Dedifferentiated amniotic fluid mesenchymal stem cell (primary cell): ENCODE data around the gene SCAF4.
A peak's percentile ranks its signal among the peaks of the same experiment; 100 is the strongest.
"Not testable (repeated sequence)": the region's sequence is repeated elsewhere in the genome, so short reads cannot be mapped to it uniquely, and the experiment has no call there.

Source experiments
- DNase-seq: peaks from one replicate; pipeline ENCODE4 v3.0.0-alpha.2; 2016; ENCODE audit errors: extremely low spot score

The SCAF4 gene

GRCh38 chr21:31671146-31671716, 60.7 kb downstream of the SCAF4 start:
- DNase-seq: no peak

DNA sequence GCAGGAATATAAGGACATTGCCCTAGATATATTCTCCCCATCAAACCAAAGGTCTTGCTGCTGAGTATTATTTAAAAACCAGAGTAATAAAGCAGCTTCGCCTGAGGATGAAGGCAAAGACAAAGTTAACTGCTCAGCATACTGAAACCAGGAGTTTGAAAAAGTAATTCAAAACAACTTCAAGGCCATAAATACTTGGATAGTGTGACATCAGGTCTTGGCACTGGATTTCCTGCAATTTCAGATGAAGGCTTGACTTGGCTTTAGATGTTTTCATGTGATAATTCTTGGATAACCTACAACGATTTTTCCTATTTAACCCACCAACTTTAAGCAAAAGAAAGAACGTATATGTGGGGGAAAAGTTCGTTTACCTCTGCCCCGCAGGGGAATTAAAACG, 61.8 kb downstream of the SCAF4 start:
- no peak for DNase-seq

- DNase-seq: no peak
Measured at GRCh38 chr21:31668651-31669491, 63.0 kb downstream of the SCAF4 start.

DNA sequence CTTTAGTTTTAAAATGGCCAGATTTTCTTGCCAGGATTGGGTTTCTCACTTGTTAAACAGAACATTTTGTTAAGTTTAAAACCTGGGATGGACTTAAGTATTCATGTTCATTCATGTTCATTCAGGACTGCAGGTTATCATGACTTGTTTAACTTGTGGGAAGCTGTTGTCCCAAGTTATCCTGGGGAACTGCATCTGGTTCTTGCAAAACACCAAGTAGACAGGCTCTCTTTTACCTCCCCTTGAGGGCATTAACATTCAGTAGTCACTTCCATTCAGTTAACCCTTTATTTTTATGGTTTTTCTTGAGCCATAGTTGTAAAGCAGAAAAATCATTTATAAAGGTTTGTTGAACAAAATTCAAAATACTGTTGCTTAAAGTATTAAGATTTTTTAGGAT, 64.3 kb downstream of the SCAF4 start:
- no peak for DNase-seq

DNA sequence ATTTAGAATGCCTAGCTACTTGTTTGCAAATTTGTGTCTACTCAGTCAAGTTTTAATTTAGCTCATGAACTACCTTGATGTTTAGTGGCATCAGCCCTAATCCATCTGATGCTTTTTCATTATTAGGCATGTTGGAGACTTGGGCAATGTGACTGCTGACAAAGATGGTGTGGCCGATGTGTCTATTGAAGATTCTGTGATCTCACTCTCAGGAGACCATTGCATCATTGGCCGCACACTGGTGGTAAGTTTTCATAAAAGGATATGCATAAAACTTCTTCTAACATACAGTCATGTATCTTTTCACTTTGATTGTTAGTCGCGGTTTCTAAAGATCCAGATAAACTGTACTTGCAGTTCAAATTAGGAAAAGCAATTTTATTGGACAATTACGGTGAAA, 64.8 kb downstream of the SCAF4 start:
- no peak for DNase-seq

DNA sequence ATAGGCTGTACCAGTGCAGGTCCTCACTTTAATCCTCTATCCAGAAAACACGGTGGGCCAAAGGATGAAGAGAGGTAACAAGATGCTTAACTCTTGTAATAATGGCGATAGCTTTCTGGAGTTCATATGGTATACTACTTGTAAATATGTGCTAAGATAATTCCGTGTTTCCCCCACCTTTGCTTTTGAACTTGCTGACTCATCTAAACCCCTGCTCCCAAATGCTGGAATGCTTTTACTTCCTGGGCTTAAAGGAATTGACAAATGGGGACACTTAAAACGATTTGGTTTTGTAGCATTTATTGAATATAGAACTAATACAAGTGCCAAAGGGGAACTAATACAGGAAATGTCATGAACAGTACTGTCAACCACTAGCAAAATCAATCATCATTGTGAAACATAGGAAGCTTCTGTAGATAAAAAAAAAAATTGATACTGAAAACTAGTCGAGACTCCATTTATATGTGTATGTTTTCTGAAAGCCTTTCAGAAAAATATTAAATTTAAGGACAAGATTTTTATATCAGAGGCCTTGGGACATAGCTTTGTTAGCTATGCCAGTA, 65.4 kb downstream of the SCAF4 start:
- DNase-seq: no peak

GRCh38 chr21:31665869-31666268, 66.0 kb downstream of the SCAF4 start:
- not testable (repeated sequence) for DNase-seq

GRCh38 chr21:31665397-31665796, 66.5 kb downstream of the SCAF4 start:
- DNase-seq: no peak

DNA sequence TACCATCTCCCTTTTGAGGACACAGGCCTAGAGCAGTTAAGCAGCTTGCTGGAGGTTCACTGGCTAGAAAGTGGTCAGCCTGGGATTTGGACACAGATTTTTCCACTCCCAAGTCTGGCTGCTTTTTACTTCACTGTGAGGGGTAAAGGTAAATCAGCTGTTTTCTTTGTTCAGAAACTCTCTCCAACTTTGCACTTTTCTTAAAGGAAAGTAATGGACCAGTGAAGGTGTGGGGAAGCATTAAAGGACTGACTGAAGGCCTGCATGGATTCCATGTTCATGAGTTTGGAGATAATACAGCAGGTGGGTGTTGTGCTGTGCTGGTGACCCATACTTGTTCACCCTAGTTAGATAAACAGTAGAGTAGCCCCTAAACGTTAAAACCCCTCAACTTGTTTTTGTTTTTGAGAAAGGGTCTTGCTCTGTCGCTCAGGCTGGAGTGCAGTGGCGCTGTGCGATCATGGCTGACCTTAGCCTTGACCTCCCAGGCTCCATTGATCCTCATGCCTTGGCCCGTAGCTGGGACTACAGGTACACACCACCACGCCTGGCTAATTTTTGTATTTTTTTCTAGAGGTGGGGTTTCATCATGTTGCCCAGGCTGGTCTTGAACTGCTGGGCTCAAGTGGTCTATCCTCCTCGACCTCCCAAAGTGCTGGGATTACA, 68.2 kb downstream of the SCAF4 start:
- DNase-seq: no peak

DNA sequence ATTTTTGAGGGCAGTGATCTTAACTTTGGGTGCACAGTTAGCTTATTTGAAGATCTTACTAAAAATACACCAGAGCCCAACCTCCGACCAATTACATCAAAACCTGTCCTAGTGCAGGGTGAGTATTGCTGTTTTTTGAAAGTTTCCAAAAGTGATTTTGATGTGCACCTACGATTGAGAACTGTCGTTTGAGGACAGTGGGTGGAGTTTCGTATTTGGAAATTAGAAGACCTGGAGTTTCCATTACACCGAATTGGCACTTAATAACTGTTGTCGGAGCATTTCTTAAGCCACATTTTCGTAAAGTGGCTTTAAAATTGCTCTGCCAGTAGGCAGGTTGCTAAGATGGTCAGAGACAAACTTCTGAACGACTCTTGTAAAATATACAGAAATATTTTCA, 71.3 kb downstream of the SCAF4 start:
- DNase-seq: no peak

DNA sequence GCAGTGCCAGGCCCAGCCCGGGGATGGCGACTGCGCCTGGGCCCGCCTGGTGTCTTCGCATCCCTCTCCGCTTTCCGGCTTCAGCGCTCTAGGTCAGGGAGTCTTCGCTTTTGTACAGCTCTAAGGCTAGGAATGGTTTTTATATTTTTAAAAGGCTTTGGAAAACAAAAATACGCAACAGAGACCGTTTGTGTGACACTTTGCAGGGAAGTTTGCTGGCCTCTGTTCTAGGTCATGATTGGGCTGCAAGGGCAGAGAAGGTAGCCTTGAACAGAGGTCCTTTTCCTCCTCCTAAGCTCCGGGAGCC, 71.7 kb downstream of the SCAF4 start:
- no peak for DNase-seq

- peak; percentile 89 for DNase-seq
Measured at GRCh38 chr21:31659536-31660258, 72.2 kb downstream of the SCAF4 start, which contains the start of gene SOD1. Gene SOD1 (plus strand): TSS chr21:31659693. CDS start chr21:31659770, 77 bp downstream.

DNA sequence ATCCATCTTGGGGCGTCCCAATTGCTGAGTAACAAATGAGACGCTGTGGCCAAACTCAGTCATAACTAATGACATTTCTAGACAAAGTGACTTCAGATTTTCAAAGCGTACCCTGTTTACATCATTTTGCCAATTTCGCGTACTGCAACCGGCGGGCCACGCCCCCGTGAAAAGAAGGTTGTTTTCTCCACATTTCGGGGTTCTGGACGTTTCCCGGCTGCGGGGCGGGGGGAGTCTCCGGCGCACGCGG, 72.7 kb downstream of the SCAF4 start:
- peak; percentile 20 for DNase-seq

DNA sequence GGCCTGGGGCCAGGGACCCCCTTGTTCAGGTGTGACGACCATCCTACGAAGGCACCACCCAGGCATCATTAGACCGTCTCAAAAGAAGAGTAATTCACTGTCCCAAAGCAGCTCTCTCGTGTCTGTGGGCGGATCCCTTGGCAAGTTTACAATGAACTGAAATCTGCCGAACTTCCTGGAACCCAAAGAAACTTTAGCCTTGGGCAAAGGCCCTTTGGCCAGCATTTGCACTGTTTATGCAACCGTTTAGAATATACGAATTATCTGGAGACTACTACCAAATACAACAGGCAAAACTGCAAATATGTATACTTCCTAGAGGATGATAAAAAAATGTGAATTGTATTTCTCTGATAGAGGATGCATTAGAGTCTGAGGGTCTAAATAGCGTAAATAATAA, 73.9 kb downstream of the SCAF4 start:
- no peak for DNase-seq

DNA sequence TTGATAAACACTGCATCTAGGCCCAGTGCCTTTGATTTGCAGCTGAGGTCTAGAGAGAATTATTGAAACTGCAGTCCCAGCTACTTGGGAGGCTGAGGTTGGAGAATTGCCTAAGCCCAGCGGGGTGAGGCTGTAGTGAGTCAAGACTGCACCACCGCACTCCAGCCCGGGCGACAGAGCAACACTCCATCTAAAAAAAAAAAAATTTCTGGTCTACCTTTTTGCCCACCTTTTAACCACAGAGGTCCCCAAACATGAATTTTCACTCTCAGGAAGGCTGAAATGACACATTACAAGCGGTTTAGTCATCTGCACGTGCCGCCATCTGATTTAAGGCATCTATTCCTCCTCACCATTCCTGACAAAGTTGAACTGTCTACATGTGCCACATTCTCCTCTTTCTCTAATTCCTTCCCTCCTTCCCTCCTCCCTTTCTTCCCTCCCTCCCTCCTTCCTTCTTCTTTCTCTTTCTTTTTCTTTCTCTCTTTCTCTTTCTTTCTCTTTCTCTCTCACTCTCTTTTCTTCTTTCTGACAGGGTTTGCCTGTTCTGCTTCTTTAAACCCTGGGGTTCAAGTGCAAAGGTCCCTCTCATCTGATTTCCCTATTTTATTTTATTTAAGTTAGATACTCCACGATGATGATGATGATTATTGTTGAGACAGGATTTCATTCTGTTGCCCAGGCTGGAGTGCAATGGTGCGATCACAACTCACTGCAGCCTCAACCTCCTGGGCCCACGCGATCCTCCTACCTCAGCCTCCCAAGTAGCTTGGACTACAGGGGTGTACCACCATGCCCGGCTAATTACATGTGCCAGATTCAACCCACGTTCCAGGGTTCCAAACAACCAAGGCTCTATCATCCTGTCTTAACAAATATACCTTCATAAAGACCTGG, 75.5 kb downstream of the SCAF4 start:
- no peak for DNase-seq

- DNase-seq: not testable (repeated sequence)
Measured at GRCh38 chr21:31654821-31655580, 76.9 kb downstream of the SCAF4 start.

DNA sequence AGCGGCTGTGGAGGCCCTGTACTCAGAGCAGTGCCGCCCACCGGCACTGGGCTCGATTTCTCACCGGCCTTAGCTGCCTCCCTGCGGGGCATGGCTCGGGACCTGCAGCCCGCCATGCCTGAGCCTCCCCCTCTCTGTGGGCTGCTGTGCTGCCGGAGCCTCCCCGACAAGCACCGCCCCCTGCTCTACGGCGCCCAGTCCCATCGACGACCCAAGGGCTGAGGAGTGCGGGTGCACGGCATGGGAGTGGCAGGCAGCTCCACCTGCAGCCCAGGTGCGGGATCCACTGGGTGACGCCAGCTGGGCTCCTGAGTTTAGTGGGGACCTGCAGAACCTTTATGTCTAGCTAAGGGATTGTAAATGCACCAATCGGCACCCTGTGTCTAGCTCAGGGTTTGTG, 77.6 kb downstream of the SCAF4 start:
- no peak for DNase-seq

DNA sequence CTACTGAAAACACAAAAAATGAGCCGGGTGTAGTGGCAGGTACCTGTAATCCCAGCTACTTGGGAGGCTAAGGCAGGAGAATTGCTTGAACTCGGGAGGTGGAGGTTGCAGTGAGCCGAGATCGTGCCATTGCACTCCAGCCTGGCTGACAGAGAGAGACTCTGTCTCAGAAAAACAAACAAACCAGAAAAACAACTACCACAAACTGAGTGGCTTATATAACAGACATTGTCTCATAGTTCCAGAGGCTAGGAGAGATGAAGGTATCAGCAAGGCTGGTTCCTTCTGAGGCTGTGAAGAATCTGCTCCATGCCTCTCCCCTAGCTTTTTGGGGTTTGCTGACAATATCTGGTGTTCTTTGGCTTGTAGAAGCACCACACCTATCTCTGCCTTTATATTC, 80.4 kb downstream of the SCAF4 start:
- not testable (repeated sequence) for DNase-seq

GRCh38 chr21:31650930-31651329, 81.0 kb downstream of the SCAF4 start:
- no peak for DNase-seq

GRCh38 chr21:31647650-31648049, 84.3 kb downstream of the SCAF4 start:
- DNase-seq: no peak

- no peak for DNase-seq
Measured at GRCh38 chr21:31644643-31645042, 87.3 kb downstream of the SCAF4 start.
